HEK293T (cell line): ENCODE results near the gene SELENOF.

Experiments used
- BHLHE40 ChIP-seq: fragments of 450-650 bp; IDR thresholded peaks from 2 replicates; pipeline ENCODE4 v1.6.1; 2016; ENCODE audit warnings: mild to moderate bottlenecking, moderate library complexity, borderline replicate concordance
- ELF4 ChIP-seq: fragments of 450-650 bp; IDR thresholded peaks from 2 replicates; pipeline ENCODE4 v1.6.1; 2017; ENCODE audit warnings: antibody characterized with exemption
- FOXA1 ChIP-seq: fragments of 450-650 bp; IDR thresholded peaks from 2 replicates; pipeline ENCODE4 v1.6.1; 2016; ENCODE audit warnings: mild to moderate bottlenecking
- FOXK2 ChIP-seq: fragments of 450-650 bp; IDR thresholded peaks from 2 replicates; pipeline ENCODE4 v1.6.1; 2016; ENCODE audit warnings: mild to moderate bottlenecking
- PKNOX1 ChIP-seq: fragments of 450-650 bp; IDR thresholded peaks from 2 replicates; pipeline ENCODE4 v1.6.1; 2016
- TARDBP ChIP-seq: fragments of 450-650 bp; IDR thresholded peaks from 2 replicates; pipeline ENCODE4 v1.6.1; 2016

DNA sequence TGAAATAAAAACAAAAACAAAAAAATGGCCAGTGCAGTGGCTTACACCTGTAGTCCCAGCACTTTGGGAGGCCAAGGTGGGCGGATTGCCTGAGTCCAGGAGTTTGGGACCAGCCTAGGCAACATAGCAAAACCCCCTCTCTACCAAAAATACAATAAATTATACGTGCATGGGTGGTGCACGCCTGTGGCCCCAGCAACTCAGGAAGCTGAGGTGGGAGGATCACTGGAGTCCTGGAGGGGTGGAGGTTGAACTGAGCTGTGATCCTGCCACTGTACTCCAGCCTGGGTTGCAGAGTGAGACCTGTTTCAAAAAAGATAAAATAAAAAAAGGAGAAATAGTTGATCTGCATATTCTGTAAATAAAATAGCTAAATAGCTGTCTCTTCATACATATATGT lies 41.8 kb upstream of the SELENOF start:
- no peak for TF ChIP-seq ELF4
- no peak for TF ChIP-seq BHLHE40
- no peak for TF ChIP-seq TARDBP
- TF ChIP-seq PKNOX1, result no peak
- no peak for TF ChIP-seq FOXA1
- TF ChIP-seq FOXK2, result no peak
